NCI-H526 (cell line): ENCODE data around the gene NAALADL2.
"Not testable (repeated sequence)": the region's sequence is repeated elsewhere in the genome, so short reads cannot be mapped to it uniquely, and the experiment has no call there.

Source experiments
- DNase-seq, 2 experiments: peaks; one replicate each; lab custom pipeline; 2025; lab: John Stamatoyannopoulos, UW

The NAALADL2 gene

DNA sequence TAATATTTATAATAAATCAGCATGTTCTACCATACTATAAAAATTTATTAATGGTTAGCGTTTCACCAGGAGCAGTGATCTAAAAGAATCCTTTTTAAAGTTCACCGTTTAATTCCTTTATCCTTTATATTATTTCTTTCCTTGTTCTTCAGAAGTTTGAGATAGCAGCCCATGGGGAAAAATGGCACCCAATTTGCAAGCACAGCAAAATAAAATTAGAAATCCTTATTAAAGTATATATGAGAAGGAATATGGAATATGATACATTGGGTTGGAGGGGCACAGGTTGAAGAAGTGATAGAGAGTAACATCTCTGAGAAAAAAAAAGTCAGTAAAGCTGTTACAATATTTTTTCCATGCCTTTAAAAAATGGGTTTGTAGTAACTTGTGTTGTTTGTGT, 892.0 kb downstream of the NAALADL2 start:
- no peak for DNase-seq

DNA sequence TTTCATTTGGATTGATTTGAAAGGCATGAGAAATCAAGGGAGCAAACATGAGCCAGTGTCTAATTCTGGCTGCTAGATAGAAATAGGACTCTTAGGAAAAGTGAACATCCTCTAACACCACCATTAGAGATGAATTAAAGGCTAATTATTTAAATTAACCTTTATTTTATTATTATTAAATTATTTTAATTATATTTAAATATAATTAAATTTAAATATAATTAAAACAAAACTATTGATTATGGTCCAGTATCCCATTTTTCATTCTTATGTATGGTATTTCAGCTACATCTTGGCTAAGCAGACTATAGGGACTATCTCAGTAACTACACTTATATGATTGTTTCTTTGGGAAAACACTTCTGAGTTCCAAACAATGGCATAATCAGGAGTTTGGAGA, 904.8 kb downstream of the NAALADL2 start:
- DNase-seq: no peak

DNA sequence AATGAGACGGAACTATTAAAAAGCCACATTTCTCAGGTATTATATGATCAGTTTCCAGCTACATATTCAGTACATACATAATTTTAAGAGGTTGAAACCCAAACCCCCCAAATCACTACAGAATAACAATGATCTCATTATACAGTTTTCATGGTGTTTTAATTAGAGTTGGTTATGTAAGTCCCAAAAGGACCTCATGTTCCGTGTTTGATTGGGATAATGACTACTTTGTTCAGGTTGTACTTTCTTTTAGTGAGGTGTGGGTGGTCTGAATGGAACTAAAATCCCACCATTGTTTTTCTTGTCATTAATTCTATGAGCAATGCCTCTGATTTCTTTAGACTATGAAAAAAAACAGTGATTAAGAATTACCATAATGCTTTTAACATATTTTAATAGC, 905.6 kb downstream of the NAALADL2 start:
- no peak for DNase-seq

DNA sequence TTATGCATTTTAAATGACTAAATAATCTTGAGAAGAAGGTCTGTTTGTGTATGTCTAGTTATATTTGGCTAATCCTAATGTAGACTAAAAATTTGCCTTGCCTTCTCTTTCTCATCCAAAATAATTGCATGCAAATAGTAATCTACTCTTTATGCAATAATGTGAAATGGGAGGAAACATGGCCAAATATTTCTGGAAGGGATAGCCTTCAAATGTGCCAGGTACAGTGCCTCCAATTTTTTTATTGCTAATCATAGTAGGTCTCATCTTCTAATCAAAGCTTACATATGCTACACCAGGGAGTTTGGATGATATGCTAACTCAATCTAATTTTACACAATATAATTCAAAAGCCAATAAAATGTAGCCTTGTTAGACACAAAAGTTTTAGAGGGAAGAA, 911.3 kb downstream of the NAALADL2 start:
- DNase-seq: no peak

DNA sequence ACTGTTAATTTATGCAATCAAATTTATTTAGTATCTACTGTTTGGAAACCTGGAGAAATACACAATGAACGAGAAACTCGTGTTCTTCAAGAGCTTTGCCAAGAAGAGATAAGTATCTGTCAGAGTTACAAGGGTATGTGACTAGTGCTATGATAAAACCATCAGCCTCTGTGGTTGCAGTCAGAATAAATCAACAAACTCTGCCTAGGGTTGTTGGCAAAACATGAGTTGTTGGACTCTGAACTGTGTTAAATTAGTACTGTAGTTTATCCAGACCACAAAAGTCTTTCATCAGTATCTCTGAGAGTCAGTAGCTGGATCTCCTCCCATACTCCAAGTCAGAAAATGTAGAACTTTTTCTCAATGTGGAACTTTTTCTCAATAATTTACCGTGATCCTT, 918.4 kb downstream of the NAALADL2 start:
- DNase-seq: no peak

DNA sequence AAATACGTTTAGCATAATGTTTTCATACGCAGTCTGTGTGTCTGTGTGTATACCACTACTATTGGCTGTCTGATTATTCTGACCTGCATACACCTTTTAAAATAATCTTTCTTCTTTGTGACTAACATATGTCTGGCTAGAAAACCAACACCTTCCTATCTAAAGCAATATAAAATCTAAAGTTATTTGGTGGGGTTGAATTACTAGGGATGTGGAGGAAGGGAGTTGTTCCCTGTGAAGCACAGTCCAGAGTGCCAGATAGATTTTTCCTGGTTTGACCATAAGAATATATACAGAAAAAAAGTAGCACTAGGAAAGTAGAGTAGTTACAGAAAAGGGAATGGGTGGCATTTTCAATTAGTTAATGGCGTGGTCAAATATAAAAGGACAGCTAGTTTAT, 918.8 kb downstream of the NAALADL2 start:
- DNase-seq: no peak

DNA sequence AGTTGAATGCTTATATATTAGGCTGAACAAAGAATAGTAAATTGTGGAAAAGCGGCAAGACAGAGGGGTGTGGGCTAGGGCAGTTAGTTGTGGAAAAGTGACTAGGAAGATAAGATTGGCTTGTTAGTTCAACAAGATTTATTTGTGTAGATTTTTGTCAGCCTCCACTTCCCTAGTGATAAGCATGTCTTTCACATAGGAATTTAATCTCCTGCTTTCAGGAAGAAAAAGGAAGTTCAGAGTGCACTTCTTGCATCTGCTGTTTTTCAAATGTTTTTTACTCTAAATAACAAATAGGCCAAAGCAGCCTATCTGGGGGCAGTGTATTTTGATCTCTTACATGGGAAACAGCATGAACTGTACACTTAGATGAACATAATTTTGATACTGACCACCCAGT, 919.9 kb downstream of the NAALADL2 start:
- no peak for DNase-seq

DNA sequence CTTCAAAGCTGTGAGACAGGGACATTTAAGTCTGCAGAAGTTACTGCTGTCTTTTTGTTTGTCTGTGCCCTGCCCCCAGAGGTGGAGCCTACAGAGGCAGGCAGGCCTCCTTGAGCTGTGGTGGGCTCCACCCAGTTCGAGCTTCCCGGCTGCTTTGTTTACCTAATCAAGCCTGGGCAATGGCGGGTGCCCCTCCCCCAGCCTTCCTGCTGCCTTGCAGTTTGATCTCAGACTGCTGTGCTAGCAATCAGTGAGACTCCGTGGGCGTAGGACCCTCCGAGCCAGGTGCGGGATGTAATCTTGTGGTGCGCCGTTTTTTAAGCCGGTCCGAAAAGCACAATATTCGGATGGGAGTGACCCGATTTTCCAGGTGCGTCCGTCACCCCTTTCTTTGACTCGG, 928.0 kb downstream of the NAALADL2 start:
- DNase-seq: not testable (repeated sequence)

DNA sequence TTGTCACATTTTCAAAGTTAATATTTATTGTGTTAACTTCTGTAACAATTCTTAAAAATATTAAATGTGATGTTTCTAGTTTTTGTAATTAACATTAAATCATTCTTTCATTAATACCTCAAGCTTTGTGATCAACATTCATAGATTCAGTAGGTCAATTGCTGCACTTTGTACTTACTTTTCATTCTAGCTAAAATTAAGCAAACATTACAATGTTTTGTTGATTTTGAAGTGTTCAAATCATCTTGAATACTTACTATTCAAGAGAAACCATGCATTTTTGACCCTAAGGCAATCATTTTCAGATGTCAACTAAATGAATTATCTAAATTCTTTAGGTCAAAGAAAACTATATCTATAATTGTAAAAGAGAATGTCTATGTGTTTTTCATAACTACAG, 933.1 kb downstream of the NAALADL2 start:
- DNase-seq: no peak

DNA sequence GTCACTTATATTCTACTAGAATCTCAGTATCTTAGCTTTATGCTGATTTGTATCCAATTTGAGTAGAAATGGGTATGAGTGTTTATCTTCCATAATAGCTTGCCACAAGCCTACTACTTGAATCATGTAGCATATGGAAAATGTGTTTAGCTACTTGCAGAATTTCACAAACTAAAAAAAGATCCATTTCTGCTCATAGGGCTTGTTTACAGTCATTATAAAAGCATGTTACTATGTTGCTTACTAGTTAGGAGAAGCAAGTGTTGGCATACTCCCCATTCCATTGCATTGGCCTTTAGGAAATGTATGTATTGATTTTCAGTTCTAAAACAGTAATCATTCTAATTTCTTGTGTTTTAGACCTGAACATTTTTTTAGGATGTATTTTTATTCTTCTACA, 939.2 kb downstream of the NAALADL2 start:
- no peak for DNase-seq

DNA sequence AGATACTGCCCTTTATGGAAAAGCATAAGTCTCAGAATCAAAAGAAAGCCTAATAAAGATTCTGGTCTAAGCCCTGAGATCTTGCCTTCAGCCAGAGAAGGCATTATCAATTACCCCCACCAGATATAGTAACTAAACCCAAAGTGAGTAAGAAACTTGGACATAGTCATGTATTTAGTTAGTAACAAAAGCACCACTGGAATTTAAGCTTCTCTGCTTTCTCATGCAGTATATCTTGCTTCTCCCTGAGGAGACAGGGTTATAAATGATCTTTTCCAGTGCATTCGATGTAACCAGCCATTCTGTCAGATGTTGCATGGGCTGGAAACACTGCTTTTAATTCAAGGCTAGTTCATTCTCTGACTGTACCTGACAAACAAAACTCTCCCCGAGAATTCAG, 946.7 kb downstream of the NAALADL2 start:
- no peak for DNase-seq

DNA sequence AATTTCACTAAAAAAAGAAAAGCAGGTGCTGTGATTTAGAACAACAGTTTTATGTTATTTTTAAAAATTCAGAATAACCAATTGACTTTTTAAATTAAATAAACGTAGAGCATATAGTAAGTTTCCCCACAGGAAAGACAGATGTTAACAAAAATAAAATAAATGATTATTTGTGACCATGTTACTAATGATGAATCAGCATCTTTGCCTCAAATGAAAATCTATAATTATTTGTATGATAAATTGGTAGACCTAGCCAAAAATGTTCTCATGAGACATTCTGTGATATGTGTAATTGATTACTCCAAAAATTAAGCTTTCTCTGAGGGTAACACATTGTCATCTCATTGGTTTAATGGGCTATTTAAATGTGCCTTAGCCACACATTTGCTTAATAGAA, 948.0 kb downstream of the NAALADL2 start:
- DNase-seq: no peak

DNA sequence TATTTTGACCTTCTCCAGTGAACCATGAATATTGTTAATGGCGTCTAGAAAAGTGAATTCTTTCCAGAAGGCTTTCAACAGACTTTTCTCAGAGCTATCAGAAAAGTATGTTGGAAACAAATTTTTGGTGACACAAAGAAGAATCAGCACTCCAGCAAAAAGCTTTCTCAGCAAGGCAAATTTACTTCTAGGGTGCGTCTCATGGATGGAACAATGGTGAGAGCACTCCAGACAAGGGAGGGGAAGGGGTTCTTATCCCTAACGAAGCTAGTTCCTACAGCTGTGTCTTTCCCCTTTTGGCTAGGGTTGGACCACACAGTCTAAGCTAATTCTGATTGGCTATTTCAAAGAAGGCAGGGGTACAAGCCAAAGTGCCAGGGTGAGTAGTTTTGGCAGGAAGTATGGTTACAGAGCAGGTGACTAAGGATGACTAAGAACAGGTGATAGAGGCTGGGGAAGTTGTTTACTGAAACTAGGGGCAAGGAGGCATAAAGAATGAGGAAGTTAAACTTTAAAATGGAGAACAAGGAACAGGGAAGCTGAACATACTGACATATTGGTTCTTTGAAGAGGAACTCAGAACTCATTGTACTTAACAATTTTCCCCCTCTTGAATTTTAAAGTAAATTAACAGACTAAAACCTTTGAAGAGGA, 959.8 kb downstream of the NAALADL2 start:
- no peak for DNase-seq

DNA sequence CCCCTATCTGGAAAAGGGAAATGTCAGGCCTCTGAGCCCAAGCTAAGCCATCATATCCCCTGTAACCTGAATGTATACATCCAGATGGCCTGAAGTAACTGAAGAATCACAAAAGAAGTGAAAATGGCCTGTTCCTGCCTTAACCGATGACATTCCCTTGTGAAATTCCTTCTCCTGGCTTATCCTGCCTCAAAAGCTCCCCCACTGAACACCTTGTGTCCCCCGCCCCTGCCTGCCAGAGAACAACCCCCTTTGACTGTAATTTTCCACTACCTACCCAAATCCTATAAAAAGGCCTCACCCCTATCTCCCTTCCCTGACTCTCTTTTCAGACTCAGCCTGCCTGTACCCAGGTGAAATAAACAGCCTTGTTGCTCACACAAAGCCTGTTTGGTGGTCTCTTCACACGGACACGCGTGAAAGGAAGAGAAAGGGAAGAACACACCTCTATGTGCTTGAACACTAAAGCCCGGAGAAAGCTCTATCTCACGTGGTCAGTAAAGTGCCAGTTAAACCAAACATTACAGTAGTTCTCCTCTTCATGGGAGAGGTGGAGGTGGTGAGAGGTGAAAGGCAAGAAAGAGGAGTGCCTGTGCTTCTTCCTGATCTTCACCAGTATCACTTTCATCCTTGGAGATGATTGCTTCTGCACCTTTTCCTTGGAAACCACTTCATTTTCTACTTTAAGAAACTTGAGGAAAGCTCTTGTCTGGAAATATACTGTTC, 963.8 kb downstream of the NAALADL2 start:
- not testable (repeated sequence) for DNase-seq

DNA sequence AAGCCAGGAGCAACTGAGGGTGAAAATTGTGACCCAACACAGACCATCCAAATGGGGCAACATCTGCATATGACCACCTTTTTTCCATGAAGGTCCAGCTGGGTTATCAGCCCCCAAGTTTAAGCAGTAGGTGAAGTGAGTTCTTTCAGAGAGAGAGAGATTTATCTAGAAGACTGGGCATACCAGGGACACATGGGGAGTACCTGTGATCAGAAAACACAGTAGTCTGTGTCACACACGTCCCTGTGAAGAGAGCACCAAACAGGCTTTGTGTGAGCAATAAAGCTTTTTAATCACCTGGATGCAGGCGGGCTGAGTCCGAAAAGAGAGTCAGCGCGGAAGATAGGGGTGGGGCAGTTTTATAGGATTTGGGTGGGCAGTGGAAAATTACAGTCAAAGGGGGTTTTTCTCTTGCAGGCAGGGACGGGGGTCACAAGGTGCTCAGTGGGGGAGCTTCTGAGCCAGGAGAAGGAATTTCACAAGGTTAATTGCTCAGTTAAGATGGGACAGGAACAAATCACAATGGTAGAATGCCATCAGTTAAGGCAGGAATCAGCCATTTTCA, 966.0 kb downstream of the NAALADL2 start:
- DNase-seq: not testable (repeated sequence)

DNA sequence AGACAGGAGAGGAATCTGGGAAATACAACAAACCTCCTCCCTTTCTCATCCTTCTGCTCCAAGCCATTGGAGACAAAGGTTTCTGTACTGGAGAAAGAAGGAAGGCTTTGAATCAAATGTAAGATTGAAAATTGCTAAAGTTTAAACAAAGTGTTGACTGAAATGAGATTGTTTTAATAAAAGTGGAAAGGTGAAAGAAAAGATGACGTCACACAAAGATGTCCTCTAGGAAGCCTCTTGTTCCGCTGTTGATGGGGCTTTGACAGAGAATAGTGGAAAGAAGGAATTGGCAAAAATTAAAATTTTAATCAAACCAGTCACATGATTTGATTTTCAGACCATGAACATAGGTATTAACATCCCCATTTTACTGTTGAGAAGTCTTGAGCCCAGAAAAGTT, 967.6 kb downstream of the NAALADL2 start:
- no peak for DNase-seq

DNA sequence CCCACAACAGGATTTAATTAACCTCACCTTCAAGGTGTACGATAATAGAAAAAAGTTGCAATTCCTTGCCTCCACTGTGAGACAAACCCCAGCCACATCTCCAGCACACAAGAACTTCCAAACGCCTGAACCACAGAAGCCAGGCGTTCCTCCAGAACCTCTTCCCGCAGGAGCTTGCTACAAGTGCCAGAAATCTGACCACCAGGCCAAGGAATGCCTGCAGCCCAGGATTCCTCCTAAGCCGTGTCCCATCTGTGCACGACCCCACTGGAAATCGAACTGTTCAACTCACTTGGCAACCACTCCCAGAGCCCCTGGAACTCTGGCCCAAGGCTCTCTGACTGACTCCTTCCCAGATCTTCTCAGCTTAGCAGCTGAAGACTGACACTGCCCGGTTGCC, 970.7 kb downstream of the NAALADL2 start:
- not testable (repeated sequence) for DNase-seq

DNA sequence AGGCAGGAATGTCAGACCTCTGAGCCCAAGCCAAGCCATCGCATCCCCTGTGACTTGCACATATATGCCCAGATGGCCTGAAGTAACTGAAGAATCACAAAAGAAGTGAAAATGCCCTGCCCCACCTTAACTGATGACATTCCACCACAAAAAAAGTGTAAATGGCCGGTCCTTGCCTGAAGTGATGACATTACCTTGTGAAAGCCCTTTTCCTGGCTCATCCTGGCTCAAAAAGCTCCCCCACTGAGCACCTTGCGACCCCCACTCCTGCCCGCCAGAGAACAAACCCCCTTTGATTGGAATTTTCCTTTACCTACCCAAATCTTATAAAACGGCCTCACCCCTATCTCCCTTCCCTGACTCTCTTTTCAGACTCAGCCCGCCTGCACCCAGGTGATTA, 976.6 kb downstream of the NAALADL2 start:
- not testable (repeated sequence) for DNase-seq

DNA sequence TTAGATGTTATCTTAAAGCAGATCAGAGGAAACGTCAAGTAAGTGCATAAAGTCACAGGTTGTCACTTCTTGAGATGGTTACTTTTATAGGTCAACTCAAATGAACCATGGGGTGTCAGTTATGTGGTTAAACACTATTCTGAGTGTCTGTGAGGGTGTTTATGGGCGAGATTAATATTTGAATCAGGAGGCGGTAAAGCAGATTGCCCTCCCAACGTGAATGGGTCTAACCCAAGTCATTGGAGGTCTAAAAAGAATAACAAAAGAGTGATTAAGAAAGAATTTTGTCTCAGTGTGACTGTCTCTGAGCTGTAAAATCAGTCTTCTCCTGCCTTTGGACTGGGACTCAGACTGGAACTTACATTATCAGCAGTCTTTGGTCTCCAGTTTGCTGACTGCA, 977.5 kb downstream of the NAALADL2 start:
- no peak for DNase-seq

DNA sequence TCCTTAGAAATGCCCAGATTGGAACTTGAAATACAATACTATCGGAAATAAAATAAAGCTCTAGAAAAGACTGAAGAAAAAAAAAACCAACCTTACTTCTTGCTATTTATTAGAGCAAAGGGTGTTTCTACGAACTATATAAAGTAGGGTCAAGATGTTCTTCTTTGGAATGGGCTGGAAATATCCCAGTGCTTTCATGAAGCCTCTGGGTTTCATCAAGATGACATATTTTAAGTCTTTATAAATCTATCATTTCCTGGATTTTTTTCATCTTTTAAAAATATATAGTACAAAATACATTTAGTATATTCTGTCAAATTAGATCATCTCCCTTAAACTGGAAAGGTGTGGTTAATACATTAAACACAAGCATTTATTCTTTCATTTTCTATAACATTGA, 978.8 kb downstream of the NAALADL2 start:
- DNase-seq: no peak

DNA sequence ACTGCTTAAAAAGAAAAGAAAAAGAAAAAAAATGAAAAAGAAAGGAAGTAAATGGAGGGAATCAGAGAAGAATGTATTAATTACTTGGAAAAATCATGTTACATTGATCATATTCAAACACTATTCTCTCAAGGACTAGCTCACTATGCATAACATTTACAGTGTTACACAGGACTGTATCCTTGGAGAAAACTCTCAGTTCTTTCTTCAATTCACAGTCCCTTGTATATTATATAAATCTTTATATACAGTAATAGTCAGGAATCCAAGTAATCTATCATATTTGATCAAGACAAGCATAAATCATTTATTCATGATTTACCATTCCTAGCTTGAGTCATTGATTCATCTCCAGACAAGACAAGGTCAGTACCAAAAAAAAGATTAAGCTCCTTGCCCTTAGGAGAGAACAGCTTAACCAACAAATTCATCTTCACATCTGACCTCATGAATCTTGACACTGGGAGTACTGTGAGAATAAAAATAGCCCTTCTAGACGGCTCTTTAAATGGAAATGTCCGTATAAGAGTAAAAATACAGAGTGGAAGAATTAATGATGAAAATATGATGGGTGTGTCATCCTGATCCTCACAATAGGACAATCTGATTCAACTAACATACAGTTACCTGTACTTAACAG, 980.4 kb downstream of the NAALADL2 start:
- DNase-seq: no peak

DNA sequence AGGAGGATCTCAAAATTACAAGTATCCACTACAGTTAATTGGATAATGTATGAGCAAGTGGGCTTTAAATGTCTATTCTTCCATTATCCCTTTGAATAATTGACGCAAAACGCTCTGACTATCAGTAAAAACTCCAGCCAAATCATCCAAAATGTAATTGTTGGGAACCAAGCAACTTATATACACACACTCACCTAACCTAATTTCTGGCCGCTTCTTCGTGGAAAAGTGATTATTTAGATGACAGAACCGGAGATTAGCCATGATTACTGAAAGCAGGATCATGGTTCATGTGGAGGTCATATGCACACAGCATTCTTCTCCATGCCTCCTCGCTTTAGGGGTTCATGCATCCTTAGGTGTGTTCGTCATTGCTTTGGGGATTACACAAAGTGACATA, 992.4 kb downstream of the NAALADL2 start:
- no peak for DNase-seq

DNA sequence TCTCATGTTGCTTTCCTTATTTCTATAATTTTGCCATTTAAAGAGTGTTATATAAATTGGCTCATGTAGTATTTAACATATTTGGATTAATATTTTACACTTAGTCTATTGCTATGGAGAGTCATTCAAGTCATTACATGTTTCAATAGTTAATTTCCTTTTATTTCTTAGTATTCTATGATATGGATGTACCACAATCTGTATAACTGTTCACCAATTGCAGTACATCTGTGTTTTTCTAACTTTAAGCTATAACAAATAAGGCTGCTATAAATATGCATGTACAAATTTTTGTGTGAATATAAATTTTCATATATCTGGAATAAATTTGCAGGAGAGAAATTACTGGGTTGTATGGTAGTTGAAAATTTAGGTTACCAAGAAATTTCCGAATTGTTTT, 993.4 kb downstream of the NAALADL2 start:
- DNase-seq: no peak
